Neural progenitor cell (in vitro differentiated cells): ENCODE data around the gene FRS3. TPM values are rescaled to one million over a fixed set of nuclear protein-coding genes. Genes with fewer than 3 reads are reported as not detected.

Experiments used
- DNase-seq: peaks from one replicate; pipeline ENCODE4 v3.0.0-alpha.2; 2016; ENCODE audit warnings: low spot score
- H2AFZ ChIP-seq: fragments of 200-600 bp; sonication (generic); replicated peaks from 2 replicates; pipeline ENCODE4 v1.6.1; 2016; ENCODE audit warnings: antibody characterized with exemption
- H3F3A ChIP-seq: fragments of 200-600 bp; sonication (generic); 2 replicates; pipeline ENCODE4 v1.6.1; 2016; ENCODE audit warnings: antibody characterized with exemption, low read depth
- H3K27ac ChIP-seq: fragments of 200-600 bp; sonication (generic); 2 replicates; pipeline ENCODE4 v1.5.1; 2016; ENCODE audit warnings: mild to moderate bottlenecking
- H3K27me3 ChIP-seq: fragments of 200-600 bp; sonication (generic); 2 replicates; pipeline ENCODE4 v1.6.1; 2016; ENCODE audit warnings: mild to moderate bottlenecking, moderate library complexity
- H3K36me3 ChIP-seq: fragments of 200-600 bp; sonication (generic); 2 replicates; pipeline ENCODE4 v1.5.1; 2016
- H3K4me1 ChIP-seq: fragments of 200-600 bp; sonication (generic); 2 replicates; pipeline ENCODE4 v1.6.1; 2016; ENCODE audit warnings: mixed run types
- H3K4me2 ChIP-seq: fragments of 200-600 bp; sonication (generic); 2 replicates; pipeline ENCODE4 v1.6.1; 2016
- H3K4me3 ChIP-seq: fragments of 200-600 bp; sonication (generic); 2 replicates; pipeline ENCODE4 v1.5.1; 2016
- H3K79me2 ChIP-seq: fragments of 200-600 bp; sonication (generic); 2 replicates; pipeline ENCODE4 v1.6.1; 2016; ENCODE audit warnings: low read depth
- H3K9ac ChIP-seq: fragments of 200-600 bp; sonication (generic); 2 replicates; pipeline ENCODE4 v1.6.1; 2016
- H3K9me3 ChIP-seq: fragments of 200-600 bp; sonication (generic); 2 replicates; pipeline ENCODE4 v1.5.1; 2016; ENCODE audit warnings: low read depth
- H4K20me1 ChIP-seq: fragments of 200-600 bp; sonication (generic); 2 replicates; pipeline ENCODE4 v1.6.1; 2016; ENCODE audit warnings: low read depth
- H3K27ac Mint-ChIP-seq: 3 replicates; pipeline ENCODE4 v1.8.0; 2021; ENCODE audit warnings: mixed read lengths
- H3K27me3 Mint-ChIP-seq: 2 replicates; pipeline ENCODE4 v1.8.0; 2022; ENCODE audit warnings: low read depth, mild to moderate bottlenecking, inconsistent platforms, moderate library complexity, mixed read lengths; ENCODE audit not compliant: insufficient read depth
- H3K36me3 Mint-ChIP-seq: 3 replicates; pipeline ENCODE4 v1.8.0; 2021; ENCODE audit warnings: mixed read lengths
- H3K4me1 Mint-ChIP-seq: 3 replicates; pipeline ENCODE4 v1.8.0; 2021; ENCODE audit warnings: mixed read lengths
- H3K4me3 Mint-ChIP-seq: 3 replicates; pipeline ENCODE4 v1.8.0; 2021; ENCODE audit warnings: mild to moderate bottlenecking, moderate library complexity, mixed read lengths
- H3K9me3 Mint-ChIP-seq: 3 replicates; pipeline ENCODE4 v1.8.0; 2020; ENCODE audit warnings: mixed read lengths
- CTCF ChIP-seq: fragments of 200-600 bp; sonication (generic); IDR thresholded peaks from 2 replicates; pipeline ENCODE4 v1.5.1; 2017; ENCODE audit warnings: antibody characterized with exemption, mild to moderate bottlenecking
- EZH2 ChIP-seq: fragments of 200-600 bp; sonication (generic); IDR thresholded peaks from 2 replicates; pipeline ENCODE4 v1.6.1; 2017; ENCODE audit warnings: antibody characterized with exemption, mild to moderate bottlenecking, moderate library complexity
- EZH2phosphoT487 ChIP-seq: fragments of 200-600 bp; sonication (generic); IDR thresholded peaks from 2 replicates; pipeline ENCODE4 v1.6.1; 2017; ENCODE audit warnings: antibody characterized with exemption
- total RNA-seq: library from RNA; depleted of rRNA; stranded (reverse); fragments of >200 nt; gene quantifications from 2 replicates; pipeline ENCODE4 v1.2.3, GENCODE V29; 2015; ENCODE audit warnings: low replicate concordance

Gene FRS3
- total RNA-seq, 1 donor from 2014 or later: 1.9 TPM

- no peak overlapping the region for H3K4me3 ChIP-seq
- H3K9me3 Mint-ChIP-seq: no peaks in the 10 kb centered on the region
- H3K27ac ChIP-seq: no peak overlapping the region
- no peaks in the 10 kb centered on the region for H3K79me2 ChIP-seq
- H3K27me3 Mint-ChIP-seq: peaks cover 12% of the 10 kb centered on the region
- peaks cover 6% of the 10 kb centered on the region for H4K20me1 ChIP-seq
- H3K4me2 ChIP-seq: no peak overlapping the region
- H3K9me3 ChIP-seq: no peaks in the 10 kb centered on the region
- no peaks in the 10 kb centered on the region for H3K36me3 Mint-ChIP-seq
- H3K27ac Mint-ChIP-seq: no peak overlapping the region
- peaks cover 34% of the 10 kb centered on the region for H3K27me3 ChIP-seq
- H3K4me1 Mint-ChIP-seq: peaks cover 26% of the 10 kb centered on the region
- TF ChIP-seq EZH2phosphoT487: no peak
- TF ChIP-seq CTCF: no peak
- no peak for TF ChIP-seq EZH2
- H2AFZ ChIP-seq: no peak overlapping the region
- peak overlapping the region; percentile 85 for H3K4me3 Mint-ChIP-seq
- DNase-seq: no peak
- H3K4me1 ChIP-seq: peaks cover 29% of the 10 kb centered on the region
- peaks cover 41% of the 10 kb centered on the region for H3F3A ChIP-seq
- no peaks in the 10 kb centered on the region for H3K36me3 ChIP-seq
- no peak overlapping the region for H3K9ac ChIP-seq
Observed at GRCh38 chr6:41736800-41737555, 42.7 kb downstream of the FRS3 start.

- H2AFZ ChIP-seq: no peak overlapping the region
- H3F3A ChIP-seq: peaks cover 41% of the 10 kb centered on the region
- H3K9ac ChIP-seq: no peak overlapping the region
- peaks cover 25% of the 10 kb centered on the region for H3K4me1 ChIP-seq
- no peaks in the 10 kb centered on the region for H3K36me3 Mint-ChIP-seq
- peak overlapping the region; percentile 61 for H3K4me2 ChIP-seq
- no peaks in the 10 kb centered on the region for H3K79me2 ChIP-seq
- peaks cover 6% of the 10 kb centered on the region for H4K20me1 ChIP-seq
- no peak overlapping the region for H3K4me3 ChIP-seq
- H3K4me3 Mint-ChIP-seq: peak overlapping the region; percentile 85
- H3K27me3 ChIP-seq: peaks cover 34% of the 10 kb centered on the region
- no peaks in the 10 kb centered on the region for H3K9me3 Mint-ChIP-seq
- H3K9me3 ChIP-seq: no peaks in the 10 kb centered on the region
- H3K36me3 ChIP-seq: no peaks in the 10 kb centered on the region
- TF ChIP-seq EZH2 (no peak), CTCF (no peak)
- H3K27me3 Mint-ChIP-seq: peaks cover 12% of the 10 kb centered on the region
- DNase-seq: peak; percentile 39
- no peak overlapping the region for H3K27ac ChIP-seq
- H3K4me1 Mint-ChIP-seq: peaks cover 26% of the 10 kb centered on the region
- no peak overlapping the region for H3K27ac Mint-ChIP-seq
Observed at GRCh38 chr6:41736186-41736733, 43.4 kb downstream of the FRS3 start.

- H3K27me3 ChIP-seq: peaks cover 34% of the 10 kb centered on the region
- peaks cover 25% of the 10 kb centered on the region for H3K4me1 ChIP-seq
- no peaks in the 10 kb centered on the region for H3K79me2 ChIP-seq
- Mint-ChIP-seq H3K9me3 (no peaks in the 10 kb centered on the region), H3K27me3 (peaks cover 12% of the 10 kb centered on the region), H3K27ac (peak within 1 kb of the TSS; percentile 21), H3K4me1 (peaks cover 26% of the 10 kb centered on the region), H3K4me3 (peak within 1 kb of the TSS; percentile 85), H3K36me3 (no peaks in the 10 kb centered on the region)
- H2AFZ ChIP-seq: peak within 1 kb of the TSS; percentile 88
- H3K36me3 ChIP-seq: no peaks in the 10 kb centered on the region
- no peak within 1 kb of the TSS for H3K27ac ChIP-seq
- peaks cover 6% of the 10 kb centered on the region for H4K20me1 ChIP-seq
- peak; percentile 96 for DNase-seq
- H3K9me3 ChIP-seq: no peaks in the 10 kb centered on the region
- no peak within 1 kb of the TSS for H3K9ac ChIP-seq
- TF ChIP-seq EZH2phosphoT487 (no peak), EZH2 (peak; percentile 4), CTCF (peak; percentile 79)
- peak within 1 kb of the TSS; percentile 96 for H3K4me2 ChIP-seq
- H3F3A ChIP-seq: peaks cover 41% of the 10 kb centered on the region
- peak within 1 kb of the TSS; percentile 77 for H3K4me3 ChIP-seq
Observed at GRCh38 chr6:41735427-41736185, 44.1 kb downstream of the FRS3 start, which contains the start of gene TFEB. TSS of gene TFEB (minus strand) at chr6:41735608. CDS start at chr6:41691213, 44,395 bp downstream.
